GM04503 (cell line): Measurements from ENCODE around the gene USP13.

ENCODE experiments used
- DNase-seq: peaks from one replicate; pipeline ENCODE4 v3.0.0-alpha.2; 2012; ENCODE audit warnings: low read depth

The USP13 gene

DNA sequence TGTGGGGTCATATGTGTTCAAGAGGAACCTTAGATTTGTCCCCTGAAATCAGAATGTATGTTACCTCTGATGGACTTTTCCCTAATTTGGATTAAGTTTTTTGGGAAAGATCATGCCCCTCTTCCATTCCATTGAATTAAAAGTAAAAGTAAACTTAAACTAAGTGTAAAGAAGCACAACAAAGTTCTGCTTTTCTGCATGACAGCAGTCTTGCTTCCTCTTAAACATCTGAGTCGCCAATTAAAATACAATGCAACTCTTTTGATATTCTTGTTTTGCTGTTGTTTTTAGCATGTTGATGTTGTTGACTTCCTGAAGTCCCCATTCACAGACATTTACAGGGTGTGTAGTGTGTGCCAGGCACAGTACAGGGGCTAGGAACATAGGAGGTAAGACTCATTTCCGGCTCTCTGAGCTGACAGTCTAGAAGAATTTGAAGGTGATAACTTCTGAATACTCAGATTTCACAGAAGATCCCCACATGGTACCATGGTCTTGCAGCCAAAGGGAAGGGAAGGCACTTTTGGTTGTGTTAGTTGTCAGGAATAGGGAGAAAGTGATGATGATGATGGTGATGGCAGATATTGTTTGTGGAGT is 45.0 kb downstream of the USP13 start:
- no peak for DNase-seq

DNA sequence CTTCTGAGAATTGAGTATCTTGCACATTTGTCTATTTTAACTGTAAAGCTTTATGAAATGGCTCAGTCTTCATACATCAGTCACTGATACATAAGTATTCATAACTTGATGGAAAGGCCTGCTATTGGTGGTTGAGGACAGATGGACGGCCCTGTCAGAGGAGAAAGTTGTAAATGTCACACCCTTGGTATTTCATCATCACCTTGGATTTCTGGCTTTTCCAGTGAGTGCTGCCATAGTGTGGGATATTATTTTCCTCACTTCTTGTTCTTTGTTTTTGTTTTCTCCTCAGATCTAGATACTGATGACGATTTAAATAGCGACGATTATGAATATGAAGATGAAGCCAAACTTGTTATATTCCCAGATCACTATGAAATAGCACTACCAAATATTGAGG is 47.9 kb downstream of the USP13 start:
- no peak for DNase-seq

DNA sequence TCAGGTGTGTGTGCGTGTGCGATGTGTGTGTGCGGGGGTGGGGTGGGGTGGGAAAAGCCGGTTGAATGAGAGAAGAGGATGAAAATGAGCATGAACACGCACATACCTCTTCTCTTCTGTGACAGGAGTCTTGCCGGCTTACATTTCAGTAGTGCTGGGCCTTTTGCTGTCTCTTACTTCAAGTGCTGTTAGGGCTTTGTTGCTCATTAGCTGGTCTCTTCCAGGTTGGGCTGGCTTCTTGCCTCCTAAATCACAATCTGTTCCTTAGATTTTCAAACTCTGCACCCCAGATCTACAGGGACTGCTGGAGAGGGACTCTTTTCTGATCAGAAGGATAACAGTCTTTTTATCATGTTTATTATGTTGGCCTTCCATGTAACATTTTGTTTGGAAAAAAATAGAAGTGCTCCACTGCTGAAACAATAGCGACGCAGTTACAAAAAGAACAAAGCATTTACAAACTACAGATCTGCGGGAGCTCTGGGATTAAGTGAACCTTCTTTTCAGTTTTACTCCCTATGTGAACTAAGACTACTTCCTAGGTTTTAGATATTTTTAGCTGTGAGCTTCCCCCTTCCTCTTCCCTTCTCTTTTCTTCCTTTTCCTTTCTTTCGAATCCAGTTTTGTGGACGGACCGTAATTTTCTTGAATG is 48.5 kb downstream of the USP13 start:
- DNase-seq = no peak

GRCh38 chr3:179702271-179702947 is 49.6 kb downstream of the USP13 start:
- no peak for DNase-seq

GRCh38 chr3:179703816-179704215 is 51.0 kb downstream of the USP13 start:
- DNase-seq = no peak

DNA sequence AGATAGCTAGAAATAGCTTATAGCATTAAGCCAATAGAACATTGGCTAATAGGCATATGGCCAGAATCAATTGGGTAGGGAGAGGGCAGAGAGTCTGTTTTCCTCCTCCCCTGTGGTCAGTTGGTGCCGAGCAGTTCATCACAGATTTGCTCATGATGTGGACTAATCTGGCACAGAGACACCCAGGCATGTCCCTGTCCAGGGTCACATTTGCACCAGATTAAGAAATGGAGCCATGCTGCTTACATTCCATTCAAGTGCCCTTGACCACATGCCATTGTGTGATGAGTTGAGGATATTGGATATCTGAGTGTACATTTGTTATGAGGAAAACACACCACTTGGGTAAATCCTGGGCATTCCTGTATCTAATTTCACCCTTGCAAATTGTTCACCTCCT is 53.4 kb downstream of the USP13 start:
- DNase-seq = no peak

GRCh38 chr3:179710079-179710478 is 57.2 kb downstream of the USP13 start:
- no peak for DNase-seq

DNA sequence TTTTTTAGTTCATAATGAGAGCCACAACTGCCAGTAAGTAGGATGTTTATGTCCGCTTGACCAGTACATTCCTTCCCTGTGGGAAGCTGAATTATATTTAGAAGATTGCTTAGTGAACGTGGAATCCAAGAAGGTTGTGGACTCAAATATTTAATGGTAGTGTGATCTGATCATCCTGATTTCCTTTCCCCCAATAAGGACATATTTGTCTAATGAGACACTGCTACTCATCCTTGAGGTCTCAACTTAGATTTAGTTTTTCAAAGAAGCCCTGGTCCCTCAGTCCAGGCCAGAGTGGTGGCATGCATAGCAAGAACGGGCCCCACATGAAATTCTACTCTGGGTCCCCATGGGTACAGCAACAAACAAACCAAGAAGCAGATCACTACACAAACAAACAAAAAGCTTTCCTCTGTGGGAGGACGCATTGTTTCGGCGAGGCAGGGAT is 60.8 kb downstream of the USP13 start:
- peak; percentile 81 for DNase-seq

DNA sequence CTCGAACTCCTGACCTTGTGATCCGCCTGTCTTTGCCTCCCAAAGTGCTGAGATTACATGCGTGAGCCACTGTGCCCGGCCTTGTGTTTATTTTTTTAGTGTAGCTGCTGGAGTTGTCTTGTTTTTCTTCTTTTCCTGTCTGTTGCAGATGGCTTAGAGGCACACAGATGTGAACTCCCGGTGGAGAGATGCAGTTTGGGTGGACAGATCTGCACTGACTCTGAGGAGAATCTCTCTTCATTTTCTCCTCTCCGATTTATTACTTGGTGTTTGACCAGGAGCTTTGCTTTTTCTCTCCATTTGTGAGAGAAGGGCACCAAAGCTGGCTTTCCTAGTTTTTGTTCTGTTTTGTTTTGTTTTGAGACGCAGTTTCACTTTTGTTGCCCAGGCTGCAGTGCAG is 62.7 kb downstream of the USP13 start:
- DNase-seq = no peak

GRCh38 chr3:179716226-179716625 is 63.4 kb downstream of the USP13 start:
- no peak for DNase-seq

- peak; percentile 88 for DNase-seq
These were observed 64.0 kb downstream of the USP13 start for GRCh38 chr3:179716811-179717210.

- DNase-seq = no peak
These were observed 64.4 kb downstream of the USP13 start for GRCh38 chr3:179717219-179717618.

- DNase-seq = no peak
These were observed 66.4 kb downstream of the USP13 start for GRCh38 chr3:179719048-179719734.

- DNase-seq = no peak
These were observed 67.4 kb downstream of the USP13 start for GRCh38 chr3:179720196-179720595.

DNA sequence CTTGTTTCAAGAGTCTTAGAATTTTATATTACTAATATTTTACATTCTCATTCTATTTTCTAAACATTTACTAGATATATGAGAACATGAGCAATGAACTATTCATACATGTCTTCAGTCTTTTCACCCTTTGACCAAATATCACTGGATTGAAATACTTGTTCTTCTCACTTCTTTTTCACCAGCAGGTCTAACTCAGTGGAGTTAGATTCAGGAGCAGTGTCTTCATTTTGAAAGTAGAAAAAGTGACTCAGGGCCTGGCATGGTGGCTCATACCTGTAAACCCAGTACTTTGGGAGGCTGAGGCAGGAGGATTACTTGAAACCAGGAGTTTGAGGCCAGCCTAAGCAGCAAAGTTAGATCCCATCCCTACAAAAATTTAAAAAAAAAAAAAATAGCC is 70.8 kb downstream of the USP13 start:
- no peak for DNase-seq

GRCh38 chr3:179726075-179726699 is 73.3 kb downstream of the USP13 start:
- DNase-seq = no peak

DNA sequence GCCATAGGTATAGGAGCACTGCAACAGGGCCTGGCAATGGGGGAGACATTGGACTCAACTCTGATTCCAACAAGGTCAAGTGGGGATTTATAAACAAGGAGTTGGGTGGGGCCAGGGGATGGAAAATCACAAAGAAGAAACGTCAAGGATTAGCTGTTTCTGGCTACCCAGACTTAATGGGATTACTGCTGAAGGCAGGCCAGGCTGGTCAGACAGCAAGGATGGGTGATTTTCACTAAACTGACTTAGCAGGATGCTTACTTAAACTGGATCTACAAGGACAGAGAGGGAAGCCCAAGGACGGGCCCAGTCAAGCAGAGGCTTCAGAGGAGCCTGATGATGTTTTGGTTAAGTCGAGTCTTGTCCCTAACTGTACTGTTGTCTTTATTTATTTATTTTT is 76.2 kb downstream of the USP13 start:
- no peak for DNase-seq

- no peak for DNase-seq
These were observed 77.1 kb downstream of the USP13 start for GRCh38 chr3:179729981-179730380.

DNA sequence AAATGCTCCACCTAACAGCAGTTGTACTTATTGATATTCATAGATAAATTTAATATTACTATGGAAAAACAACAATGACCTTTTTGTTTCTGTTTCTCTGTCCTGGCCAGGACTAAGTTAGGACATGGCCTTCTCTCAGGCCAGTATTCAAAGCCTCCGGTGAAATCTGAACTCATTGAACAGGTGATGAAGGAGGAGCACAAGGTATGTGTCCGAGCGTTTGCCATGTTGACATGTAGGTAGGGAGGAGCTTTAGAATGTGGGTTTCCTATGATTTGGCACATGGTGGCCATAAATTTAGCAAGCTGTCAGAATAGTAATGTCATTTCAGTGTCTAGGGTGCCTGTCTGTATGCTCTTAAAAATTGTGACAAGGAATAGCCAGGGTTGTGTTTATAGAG is 77.7 kb downstream of the USP13 start:
- DNase-seq = no peak

DNA sequence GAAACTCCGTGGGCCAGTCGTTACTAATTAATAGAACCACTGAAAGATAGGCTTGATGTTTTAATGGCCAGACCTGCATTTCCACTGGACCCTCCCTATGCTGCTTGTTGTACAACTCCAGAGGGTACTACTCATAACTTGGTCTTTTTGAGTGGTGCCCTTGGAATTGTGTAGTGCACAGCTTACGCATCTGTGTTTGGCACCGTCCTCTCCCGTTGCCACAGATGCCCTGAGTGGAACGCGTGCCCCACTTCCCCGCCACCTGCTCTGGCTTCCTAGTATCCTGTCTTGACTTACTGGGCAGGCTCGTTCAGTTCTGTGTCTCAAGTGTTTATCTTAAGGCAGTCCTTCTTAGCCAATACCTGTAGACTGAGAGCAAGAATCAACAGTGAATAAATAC is 78.7 kb downstream of the USP13 start:
- no peak for DNase-seq

DNA sequence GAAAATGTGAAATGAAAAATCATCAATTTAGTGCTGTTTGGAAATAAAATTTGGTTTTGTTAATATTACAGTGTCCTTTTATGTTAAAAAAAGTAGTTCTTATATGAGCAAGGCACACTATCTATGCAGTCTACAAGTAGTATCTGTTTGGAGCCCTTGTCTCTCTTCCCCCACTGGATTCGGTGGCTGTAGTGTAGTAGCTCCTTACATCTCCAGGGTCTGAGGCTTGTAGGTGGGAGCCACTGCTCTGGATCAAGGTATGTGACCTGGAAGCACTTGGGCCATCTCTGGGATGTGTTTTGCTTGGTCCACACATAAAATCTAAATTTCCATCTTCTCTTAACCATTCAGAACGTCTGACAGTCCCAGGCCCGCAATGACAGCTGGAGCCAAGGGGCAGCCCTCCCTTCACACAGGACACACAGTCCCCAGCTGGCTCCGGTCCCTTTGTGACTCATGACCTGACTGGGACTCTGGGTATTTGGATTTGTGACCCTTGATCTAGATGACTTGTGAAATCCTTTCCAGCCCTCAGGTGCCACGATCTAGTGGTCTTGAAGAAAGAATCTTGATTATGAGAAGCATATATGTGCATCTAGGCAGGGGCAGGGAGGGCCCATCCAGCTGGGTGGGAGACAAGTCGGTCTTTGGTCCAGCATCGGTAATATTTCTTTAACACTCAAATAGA is 80.0 kb downstream of the USP13 start:
- no peak for DNase-seq

DNA sequence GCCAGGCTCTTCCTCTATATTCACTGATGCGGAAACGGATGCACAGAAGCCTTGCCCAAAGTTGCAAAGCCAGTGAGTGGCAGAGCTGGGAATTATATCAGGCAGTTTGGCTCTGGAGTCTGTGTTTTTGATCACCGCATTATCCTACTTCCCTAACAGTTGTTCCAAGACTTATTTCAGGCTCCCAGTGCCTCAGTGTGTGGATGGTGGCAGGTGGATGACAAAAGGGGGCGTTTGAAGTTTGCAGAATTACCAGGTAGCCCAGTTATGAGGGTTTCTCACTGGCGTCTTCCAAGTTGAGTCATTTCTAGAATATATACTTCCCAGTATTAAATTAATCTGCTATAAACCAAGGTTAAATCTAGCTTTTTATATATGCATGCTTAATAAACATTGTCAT is 81.0 kb downstream of the USP13 start:
- no peak for DNase-seq
